Neuron (in vitro differentiated cells): ENCODE measurements around the gene MTA1.
A peak's percentile ranks its signal among the peaks of the same experiment; 100 is the strongest.

ENCODE experiments used
- H2AFZ ChIP-seq: one replicate; pipeline ENCODE4 v1.6.1; 2013; ENCODE audit warnings: low read depth, mild to moderate bottlenecking, inconsistent platforms, low read length, moderate library complexity
- H3K27me3 ChIP-seq: one replicate; pipeline ENCODE4 v1.6.1; 2013; ENCODE audit warnings: low read length; ENCODE audit not compliant: insufficient read depth
- H3K36me3 ChIP-seq: one replicate; pipeline ENCODE4 v1.6.1; 2013; ENCODE audit warnings: low read length; ENCODE audit not compliant: insufficient read depth
- H3K4me1 ChIP-seq: one replicate; pipeline ENCODE4 v1.6.1; 2013; ENCODE audit warnings: low read length; ENCODE audit not compliant: insufficient read depth
- H3K4me3 ChIP-seq: 2 replicates; pipeline ENCODE4 v1.5.1; 2013; ENCODE audit warnings: mild to moderate bottlenecking, low read length, moderate library complexity
- H3K9me3 ChIP-seq: one replicate; pipeline ENCODE4 v1.6.1; 2013; ENCODE audit warnings: low read length

Gene MTA1

DNA sequence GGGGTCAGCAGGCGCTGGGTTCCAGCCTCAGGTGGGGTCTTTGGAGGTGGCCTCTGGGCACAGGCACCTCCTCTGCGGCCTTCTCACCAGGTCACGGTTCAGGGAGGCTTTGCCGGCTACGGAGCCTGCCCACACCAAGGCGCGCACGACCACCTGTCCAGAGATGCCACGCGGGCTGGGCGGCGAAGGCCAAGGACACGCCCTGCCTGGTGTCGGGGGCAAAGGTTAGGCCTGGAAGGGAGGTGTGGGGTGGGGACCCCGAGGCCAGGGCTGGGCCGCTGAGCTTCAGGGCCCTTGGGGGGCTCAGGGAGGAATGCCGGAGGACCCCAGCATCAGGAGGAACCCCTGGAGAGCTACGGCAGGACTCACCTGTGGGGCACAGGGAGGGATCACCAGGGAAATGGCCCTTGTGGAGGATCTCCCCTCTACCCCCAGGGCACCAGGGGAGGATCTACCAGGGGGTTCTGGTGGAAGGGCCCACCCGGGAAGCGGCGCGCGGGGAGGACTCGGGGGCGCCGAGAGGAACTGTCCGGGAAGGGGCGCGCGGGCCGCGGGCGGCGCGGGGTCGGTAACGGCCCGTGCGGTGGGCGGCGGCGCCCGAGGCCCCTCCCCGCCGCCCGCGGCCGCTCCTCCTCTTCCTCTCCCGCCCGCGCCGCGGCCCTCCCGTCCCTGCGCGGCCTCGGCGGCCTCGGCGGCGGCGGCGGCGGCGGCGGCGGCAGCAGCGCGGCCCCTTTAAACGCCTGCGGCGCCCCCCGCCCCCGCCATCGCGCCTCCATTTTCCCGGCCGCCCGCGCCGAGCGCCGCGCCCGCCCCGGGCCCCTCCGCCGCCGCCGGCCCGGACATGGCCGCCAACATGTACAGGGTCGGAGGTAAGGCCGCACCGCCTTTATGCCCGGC, at the start of gene MTA1:
Gene MTA1, plus strand, starts transcription at position 633 of the 897 bp plus-strand sequence. Its CDS starts 209 bp downstream, at position 842.
- H3K4me1 ChIP-seq = peaks cover 26% of the 10 kb centered on the region
- H3K27me3 ChIP-seq = no peaks in the 10 kb centered on the region
- H3K36me3 ChIP-seq = peaks cover 2% of the 10 kb centered on the region
- peak within 1 kb of the TSS; percentile 74 for H2AFZ ChIP-seq
- peak within 1 kb of the TSS; percentile 82 for H3K4me3 ChIP-seq
- no peaks in the 10 kb centered on the region for H3K9me3 ChIP-seq

DNA sequence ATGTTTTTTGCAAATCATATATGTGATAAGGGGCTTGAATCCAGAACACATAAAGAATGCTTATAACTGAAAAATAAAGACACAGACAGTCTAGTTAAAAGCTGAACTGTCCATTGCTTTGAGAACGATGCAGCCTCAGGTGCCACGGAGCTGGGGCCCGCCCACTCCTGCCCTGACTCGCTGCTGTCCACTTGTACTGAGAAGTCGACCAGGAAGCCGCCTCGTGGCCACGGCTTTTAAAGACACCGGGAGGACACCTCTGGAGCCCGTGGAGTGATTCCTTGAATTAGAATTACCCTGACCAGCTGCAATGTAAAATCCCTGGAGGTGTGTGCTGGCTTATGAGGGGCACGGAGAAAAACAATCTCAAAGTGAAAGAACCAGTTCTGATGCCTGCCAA, 45.2 kb upstream of the MTA1 start:
- no peak overlapping the region for H2AFZ ChIP-seq
- H3K9me3 ChIP-seq = peaks cover 3% of the 10 kb centered on the region
- H3K4me1 ChIP-seq = no peaks in the 10 kb centered on the region
- no peak overlapping the region for H3K4me3 ChIP-seq
- H3K36me3 ChIP-seq = peaks cover 6% of the 10 kb centered on the region
- H3K27me3 ChIP-seq = no peaks in the 10 kb centered on the region

DNA sequence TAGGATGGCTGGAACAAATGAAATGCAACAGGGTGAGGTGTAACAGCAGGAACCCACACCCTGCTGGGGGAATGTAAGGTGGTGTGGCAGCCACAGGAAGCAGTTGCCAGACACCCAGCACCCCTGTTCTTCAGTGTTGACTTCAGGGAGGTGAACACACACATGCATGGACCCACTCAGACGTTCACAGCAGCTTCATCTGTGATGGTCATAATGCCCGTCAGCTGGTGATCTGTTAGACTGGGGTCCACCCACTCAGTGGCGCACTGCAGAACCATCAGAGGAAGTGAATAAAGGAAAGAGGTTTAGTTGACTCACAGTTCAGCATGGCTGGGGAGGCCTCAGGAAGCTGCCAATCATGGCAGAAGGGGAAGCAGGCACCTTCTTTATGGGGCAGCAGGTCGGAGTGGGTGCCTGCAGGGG, 44.0 kb upstream of the MTA1 start:
- no peaks in the 10 kb centered on the region for H3K4me1 ChIP-seq
- H3K36me3 ChIP-seq = peaks cover 9% of the 10 kb centered on the region
- peaks cover 3% of the 10 kb centered on the region for H3K9me3 ChIP-seq
- no peak overlapping the region for H2AFZ ChIP-seq
- H3K4me3 ChIP-seq = no peak overlapping the region
- no peaks in the 10 kb centered on the region for H3K27me3 ChIP-seq

DNA sequence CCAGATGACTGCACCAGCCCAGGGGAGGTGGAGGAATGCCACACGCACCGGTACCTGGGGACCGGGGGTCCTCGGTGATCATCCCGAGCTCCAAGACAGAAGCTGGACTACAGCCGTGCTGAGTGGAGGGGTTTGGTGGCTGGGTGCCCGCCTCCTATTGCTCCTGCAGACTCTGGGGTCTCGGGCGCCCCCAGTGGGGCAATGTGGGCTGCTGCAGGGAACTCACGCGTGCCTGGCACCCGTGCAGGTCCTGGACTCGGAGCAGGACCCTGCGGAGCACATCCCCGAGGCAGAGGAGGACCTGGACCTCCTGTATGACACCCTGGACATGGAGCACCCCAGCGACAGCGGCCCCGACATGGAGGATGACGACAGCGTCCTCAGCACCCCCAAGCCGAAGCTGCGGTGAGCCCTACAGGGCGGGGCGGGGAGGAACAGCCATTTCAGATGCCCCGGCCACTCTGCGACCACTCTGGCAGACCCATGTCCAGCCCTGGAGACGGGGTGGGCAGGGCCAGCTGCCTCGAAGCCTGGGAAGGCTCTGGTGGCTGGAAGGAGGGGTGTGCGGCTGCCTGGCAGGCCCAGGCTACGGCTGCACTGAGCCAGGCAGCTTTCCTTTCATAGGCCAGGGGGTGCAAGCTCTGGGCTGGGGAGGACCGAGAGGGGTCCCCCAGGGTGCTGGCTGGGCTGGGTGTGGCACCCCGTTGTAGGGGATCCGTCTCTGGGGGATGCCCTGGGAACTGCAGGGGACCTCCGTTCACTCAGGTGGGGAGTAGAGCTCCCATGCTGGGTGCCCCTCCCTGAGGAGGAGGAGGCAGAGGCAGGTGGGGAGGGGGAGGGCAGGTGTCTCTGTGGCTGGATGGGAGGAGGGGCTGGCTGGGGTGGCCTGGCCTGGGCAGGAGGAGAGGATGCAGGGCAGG, 42.8 kb upstream of the MTA1 start:
- Histone ChIP-seq H3K4me3 (no peak overlapping the region), H3K4me1 (no peaks in the 10 kb centered on the region), H3K9me3 (peaks cover 3% of the 10 kb centered on the region), H2AFZ (no peak overlapping the region), H3K36me3 (peaks cover 12% of the 10 kb centered on the region), H3K27me3 (no peaks in the 10 kb centered on the region)

DNA sequence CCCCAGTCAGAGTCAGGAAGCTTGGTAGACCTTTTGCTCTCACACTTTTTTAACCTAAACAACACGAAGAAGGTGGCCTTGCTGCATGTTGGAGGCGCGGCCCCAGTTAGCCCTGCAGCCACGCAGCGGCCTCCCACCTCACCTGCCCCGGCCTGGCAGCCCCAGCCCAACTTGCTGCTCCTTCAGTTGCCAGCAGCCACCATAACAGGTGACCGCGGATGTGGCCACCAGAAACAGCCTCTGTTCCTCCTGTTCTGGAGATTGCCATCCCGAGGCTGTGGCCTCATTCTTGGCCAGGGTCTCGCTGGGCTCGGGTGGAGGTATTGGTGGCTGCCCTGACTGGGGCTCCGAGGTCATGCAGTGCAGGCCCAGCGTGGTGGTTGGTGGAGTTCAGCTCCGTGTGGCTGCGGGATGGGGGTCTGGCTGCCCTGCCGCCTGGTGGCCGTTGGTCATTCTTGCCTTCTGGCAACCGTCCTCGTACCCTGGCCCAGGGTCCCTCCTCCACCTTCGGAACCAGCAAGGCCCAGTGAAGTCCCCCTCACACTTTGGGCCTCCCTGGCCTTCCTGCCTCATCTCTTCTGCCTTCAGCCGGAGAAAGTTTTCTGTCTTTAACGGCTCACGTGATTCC, 42.0 kb upstream of the MTA1 start:
- H3K27me3 ChIP-seq = no peaks in the 10 kb centered on the region
- peaks cover 3% of the 10 kb centered on the region for H3K9me3 ChIP-seq
- H3K4me1 ChIP-seq = no peaks in the 10 kb centered on the region
- H3K4me3 ChIP-seq = no peak overlapping the region
- peaks cover 14% of the 10 kb centered on the region for H3K36me3 ChIP-seq
- no peak overlapping the region for H2AFZ ChIP-seq

DNA sequence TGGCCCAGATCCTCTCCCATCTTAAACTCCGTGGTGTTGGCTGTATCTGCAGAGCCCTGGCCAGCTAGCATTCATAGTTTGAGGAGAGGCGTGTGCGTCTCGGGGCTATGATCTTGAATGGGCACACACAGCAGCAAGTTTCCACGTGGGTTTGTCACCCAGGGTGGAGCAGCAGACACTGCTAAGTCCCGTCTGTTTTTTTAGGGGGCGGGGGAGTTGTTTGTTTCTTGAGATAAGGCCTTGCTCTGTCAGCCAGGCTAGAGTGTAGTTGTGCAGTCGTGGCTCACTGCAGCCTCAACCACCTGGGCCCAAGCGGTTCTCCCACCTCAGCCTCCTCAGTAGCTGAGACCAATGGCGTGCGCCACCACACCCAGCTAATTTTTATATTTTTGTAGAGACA, 41.4 kb upstream of the MTA1 start:
- H3K27me3 ChIP-seq = no peaks in the 10 kb centered on the region
- no peak overlapping the region for H3K4me3 ChIP-seq
- H2AFZ ChIP-seq = no peak overlapping the region
- H3K9me3 ChIP-seq = peaks cover 2% of the 10 kb centered on the region
- H3K4me1 ChIP-seq = no peaks in the 10 kb centered on the region
- H3K36me3 ChIP-seq = peaks cover 19% of the 10 kb centered on the region

DNA sequence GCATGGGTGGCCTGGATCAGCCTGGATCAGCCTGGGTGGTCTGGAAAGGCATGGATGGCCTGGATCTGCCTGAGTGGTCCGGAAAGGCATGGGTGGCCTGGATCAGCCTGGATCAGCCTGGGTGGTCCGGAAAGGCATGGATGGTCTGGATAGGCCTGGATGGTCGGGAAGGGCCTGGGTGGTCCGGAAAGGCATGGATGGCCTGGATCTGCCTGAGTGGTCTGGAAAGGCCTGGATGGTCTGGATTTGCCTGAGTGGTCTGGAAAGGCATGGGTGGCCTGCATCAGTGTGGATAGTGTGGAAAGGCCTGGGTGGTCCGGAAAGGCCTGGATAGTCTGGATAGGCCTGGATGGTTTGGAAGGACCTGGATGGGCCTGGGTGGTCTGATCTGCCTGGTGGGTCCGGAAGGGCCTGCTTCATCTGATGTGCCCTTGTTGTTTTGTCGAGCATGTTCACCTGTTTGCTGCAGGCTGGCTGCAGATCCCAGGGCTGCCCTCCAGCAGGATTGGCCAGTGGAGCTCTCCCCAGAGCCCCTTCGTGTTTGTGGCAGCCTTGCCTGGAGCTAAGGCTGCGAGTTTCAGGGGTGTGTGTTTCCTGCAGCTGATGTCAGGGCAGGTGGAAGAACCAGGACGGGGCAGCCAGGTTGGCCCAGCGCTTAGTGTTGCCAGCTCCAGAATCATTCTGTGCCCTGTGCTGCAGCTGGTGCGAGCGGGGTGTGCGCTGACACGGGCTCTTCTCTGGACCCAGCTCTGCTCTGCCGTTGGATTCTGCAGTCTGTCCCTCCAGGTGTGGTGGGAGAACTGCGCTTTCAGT, 40.5 kb upstream of the MTA1 start:
- no peak overlapping the region for H3K4me3 ChIP-seq

DNA sequence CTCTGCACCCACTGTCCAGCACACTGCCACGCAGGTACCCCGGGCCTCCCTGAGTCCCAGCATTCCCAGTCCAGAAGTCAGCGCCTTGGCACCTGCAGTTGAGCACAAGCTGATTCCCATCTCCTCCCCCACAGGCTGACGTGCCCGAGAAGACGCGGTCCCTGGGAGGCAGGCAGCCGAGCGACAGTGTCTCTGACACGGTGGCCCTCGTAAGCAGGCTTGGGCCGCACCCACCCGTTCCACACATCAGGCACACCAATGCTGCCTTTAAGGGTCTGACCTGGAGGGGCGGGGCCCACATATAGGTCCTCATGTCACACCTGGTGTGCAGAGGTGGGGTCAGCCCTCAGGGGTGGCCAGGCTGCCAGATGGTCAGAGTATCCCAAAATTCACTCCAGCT, 39.7 kb upstream of the MTA1 start:
- H3K36me3 ChIP-seq = peaks cover 31% of the 10 kb centered on the region
- H3K27me3 ChIP-seq = no peaks in the 10 kb centered on the region
- H3K9me3 ChIP-seq = no peaks in the 10 kb centered on the region

More for the DNA sequence above, 40.5 kb upstream of the MTA1 start:
- H2AFZ ChIP-seq = no peak overlapping the region
- H3K27me3 ChIP-seq = no peaks in the 10 kb centered on the region
- H3K4me1 ChIP-seq = no peaks in the 10 kb centered on the region
- H3K36me3 ChIP-seq = peaks cover 28% of the 10 kb centered on the region
- H3K9me3 ChIP-seq = no peaks in the 10 kb centered on the region

DNA sequence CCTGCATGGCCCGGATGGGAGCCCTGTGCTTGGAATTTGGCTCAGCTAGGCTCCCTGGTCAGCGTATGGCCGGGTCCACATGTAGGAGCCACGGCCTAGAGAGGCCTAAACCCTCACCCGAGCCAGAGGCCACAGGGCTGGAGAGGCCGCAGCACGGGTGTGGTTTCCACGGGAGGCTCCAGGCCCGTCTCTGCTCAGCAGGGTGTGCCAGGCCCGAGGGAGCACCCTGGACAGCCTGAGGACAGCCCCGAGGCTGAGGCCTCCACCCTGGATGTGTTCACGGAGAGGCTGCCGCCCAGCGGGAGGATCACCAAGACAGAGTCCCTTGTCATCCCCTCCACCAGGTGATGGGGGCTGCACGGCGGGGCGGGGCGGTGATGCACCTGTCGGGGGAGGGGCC, 38.9 kb upstream of the MTA1 start:
- H2AFZ ChIP-seq = no peak overlapping the region
- H3K4me3 ChIP-seq = no peak overlapping the region
- H3K27me3 ChIP-seq = no peaks in the 10 kb centered on the region
- no peaks in the 10 kb centered on the region for H3K9me3 ChIP-seq
- H3K36me3 ChIP-seq = peaks cover 36% of the 10 kb centered on the region
- H3K4me1 ChIP-seq = no peaks in the 10 kb centered on the region

More for the DNA sequence above, 39.7 kb upstream of the MTA1 start:
- Histone ChIP-seq H2AFZ (no peak overlapping the region), H3K4me3 (no peak overlapping the region), H3K4me1 (no peaks in the 10 kb centered on the region)

DNA sequence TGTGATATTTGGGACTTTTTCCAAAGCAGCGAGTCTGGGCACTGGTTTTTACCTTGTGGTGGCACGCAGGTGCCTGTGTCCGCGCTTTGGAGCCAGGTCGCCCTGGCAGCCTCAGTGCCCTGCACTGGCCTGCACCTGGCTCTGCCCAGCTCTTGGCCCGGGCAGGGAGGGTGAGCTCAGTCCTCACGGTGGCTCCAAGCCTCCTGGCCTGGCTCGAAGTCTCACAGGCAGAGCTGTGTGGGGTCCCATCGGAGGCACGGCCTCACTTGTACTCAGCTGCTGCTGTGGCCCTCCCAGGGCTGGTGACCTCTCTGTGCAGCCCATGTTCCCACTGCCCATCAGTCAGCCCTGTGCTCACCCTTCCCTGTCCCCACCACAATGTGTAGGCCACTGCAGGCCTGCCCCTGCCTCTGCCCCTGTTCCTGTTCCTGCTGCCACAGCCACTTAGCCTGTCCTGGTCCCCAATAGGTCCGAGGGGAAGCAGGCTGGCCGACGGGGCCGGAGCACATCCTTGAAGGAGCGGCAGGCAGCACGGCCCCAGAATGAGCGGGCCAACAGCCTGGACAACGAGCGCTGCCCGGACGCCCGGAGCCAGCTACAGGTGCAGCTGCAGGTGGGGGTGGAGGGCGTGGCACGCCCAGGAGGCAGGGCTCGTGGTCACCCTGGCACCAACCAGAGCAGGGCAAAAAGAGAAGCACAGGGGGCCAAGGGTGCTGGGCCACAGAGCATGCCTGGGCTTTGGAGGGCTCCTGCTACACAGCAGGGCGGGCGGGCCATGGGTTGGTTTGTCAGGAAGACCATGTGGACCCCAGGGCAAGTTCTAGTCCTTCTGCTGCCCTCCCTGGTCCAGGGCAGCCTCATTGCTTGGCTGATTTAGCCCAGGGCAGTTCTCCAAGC, 37.9 kb upstream of the MTA1 start:
- peaks cover 41% of the 10 kb centered on the region for H3K36me3 ChIP-seq
- no peaks in the 10 kb centered on the region for H3K4me1 ChIP-seq
- no peaks in the 10 kb centered on the region for H3K27me3 ChIP-seq
- H3K4me3 ChIP-seq = no peak overlapping the region
- H2AFZ ChIP-seq = no peak overlapping the region
- no peaks in the 10 kb centered on the region for H3K9me3 ChIP-seq

DNA sequence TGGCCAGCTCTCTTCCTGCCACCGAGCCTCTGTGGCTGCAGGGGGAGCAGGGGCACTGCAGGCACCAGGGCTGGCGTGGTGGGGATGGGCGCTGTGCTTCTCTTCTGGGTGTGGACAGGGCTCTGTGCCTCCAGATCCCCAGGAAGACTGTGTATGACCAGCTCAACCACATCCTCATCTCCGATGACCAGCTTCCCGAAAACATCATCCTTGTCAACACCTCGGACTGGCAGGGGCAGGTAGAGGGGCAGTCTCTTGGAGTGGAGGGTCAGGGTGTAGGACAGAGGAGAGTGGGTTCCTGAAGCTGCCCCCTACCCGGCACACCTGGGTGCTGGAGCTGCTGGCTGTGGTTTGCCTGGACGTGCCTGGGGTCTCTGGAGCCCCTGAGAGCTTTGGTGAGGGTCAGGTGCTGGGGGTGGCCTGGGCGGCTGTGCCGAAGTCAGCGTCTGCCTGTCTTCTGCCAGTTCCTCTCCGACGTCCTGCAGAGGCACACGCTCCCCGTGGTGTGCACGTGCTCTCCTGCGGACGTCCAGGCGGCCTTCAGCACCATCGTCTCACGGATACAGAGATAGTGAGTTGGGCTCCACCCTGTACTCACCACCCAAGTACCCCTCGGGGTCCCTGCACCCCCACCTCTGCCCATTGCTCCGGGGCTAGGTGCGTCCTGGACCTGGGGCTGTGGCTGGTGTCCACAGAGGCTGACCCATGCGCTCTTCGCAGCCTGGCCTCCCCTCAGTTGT, 37.1 kb upstream of the MTA1 start:
- no peak overlapping the region for H3K4me3 ChIP-seq
- H3K27me3 ChIP-seq = no peaks in the 10 kb centered on the region
- no peak overlapping the region for H2AFZ ChIP-seq
- H3K9me3 ChIP-seq = no peaks in the 10 kb centered on the region
- peaks cover 47% of the 10 kb centered on the region for H3K36me3 ChIP-seq
- no peaks in the 10 kb centered on the region for H3K4me1 ChIP-seq
